MM.1S (cell line): ENCODE results near the gene TMCO1.

Experiments
- DNase-seq: peaks from one replicate; pipeline ENCODE4 v3.0.0-alpha.2; 2015
- H2AFZ ChIP-seq: fragments of 300-600 bp; sonication (generic); 2 replicates; pipeline ENCODE4 v1.6.0; 2016; ENCODE audit warnings: antibody characterized with exemption, low read length
- H3F3A ChIP-seq: fragments of 300-600 bp; sonication (generic); 2 replicates; pipeline ENCODE4 v1.6.1; 2016; ENCODE audit warnings: mild to moderate bottlenecking, antibody characterized with exemption, low read length, moderate library complexity, mixed read lengths; ENCODE audit not compliant: insufficient read depth
- H3K27ac ChIP-seq: fragments of 300-600 bp; sonication (generic); 2 replicates; pipeline ENCODE4 v1.5.1; 2016; ENCODE audit warnings: mild to moderate bottlenecking, low read length
- H3K27me3 ChIP-seq: fragments of 300-600 bp; sonication (generic); replicated peaks from 2 replicates; pipeline ENCODE4 v1.6.0; 2016; ENCODE audit warnings: low read length; ENCODE audit not compliant: insufficient read depth
- H3K36me3 ChIP-seq: fragments of 300-600 bp; sonication (generic); replicated peaks from 2 replicates; pipeline ENCODE4 v1.6.1; 2016; ENCODE audit warnings: mild to moderate bottlenecking, low read length, mixed read lengths; ENCODE audit not compliant: insufficient read depth
- H3K4me1 ChIP-seq: fragments of 300-600 bp; sonication (generic); 2 replicates; pipeline ENCODE4 v1.6.1; 2016; ENCODE audit warnings: low read length, mixed read lengths
- H3K4me2 ChIP-seq: fragments of 300-600 bp; sonication (generic); 2 replicates; pipeline ENCODE4 v1.6.0; 2016; ENCODE audit warnings: low read depth, low read length
- H3K4me3 ChIP-seq: fragments of 300-600 bp; sonication (generic); 2 replicates; pipeline ENCODE4 v1.5.1; 2016; ENCODE audit warnings: low read length, mixed read lengths
- H3K79me2 ChIP-seq: fragments of 300-600 bp; sonication (generic); 2 replicates; pipeline ENCODE4 v1.6.1; 2016; ENCODE audit warnings: mixed run types, low read length, mixed read lengths
- H3K9ac ChIP-seq: fragments of 300-600 bp; sonication (generic); 2 replicates; pipeline ENCODE4 v1.6.1; 2016; ENCODE audit warnings: low read length, mixed read lengths
- H3K9me2 ChIP-seq: fragments of 300-600 bp; sonication (generic); replicated peaks from 2 replicates; pipeline ENCODE4 v1.6.1; 2016; ENCODE audit warnings: mild to moderate bottlenecking, low read length, mixed read lengths; ENCODE audit not compliant: insufficient read depth
- H3K9me3 ChIP-seq: fragments of 300-600 bp; sonication (generic); replicated peaks from 2 replicates; pipeline ENCODE4 v1.6.1; 2016; ENCODE audit warnings: mild to moderate bottlenecking, low read length, mixed read lengths; ENCODE audit not compliant: insufficient read depth
- H4K20me1 ChIP-seq: fragments of 300-600 bp; sonication (generic); 2 replicates; pipeline ENCODE4 v1.6.1; 2016; ENCODE audit warnings: mild to moderate bottlenecking, low read length, moderate library complexity, mixed read lengths; ENCODE audit not compliant: insufficient read depth
- CTCF ChIP-seq: fragments of 300-600 bp; sonication (generic); IDR thresholded peaks from 2 replicates; pipeline ENCODE4 v1.5.1; 2016; ENCODE audit warnings: antibody characterized with exemption, low read length, mixed read lengths
- EZH2 ChIP-seq: fragments of 300-600 bp; sonication (generic); optimal IDR thresholded peaks from 2 replicates; pipeline ENCODE3; 2017; ENCODE audit warnings: low read depth, mild to moderate bottlenecking, antibody characterized with exemption, low read length, mixed read lengths
- EZH2phosphoT487 ChIP-seq: fragments of 300-600 bp; sonication (generic); IDR thresholded peaks from 2 replicates; pipeline ENCODE4 v1.6.1; 2018; ENCODE audit warnings: antibody characterized with exemption, low read length

The TMCO1 gene

GRCh38 chr1:165755393-165756010, 13.2 kb downstream of the TMCO1 start:
- peak; percentile 7 for DNase-seq
- H3K9ac ChIP-seq, result no peak overlapping the region
- H2AFZ ChIP-seq, result no peak overlapping the region
- H3K27me3 ChIP-seq, result no peaks in the 10 kb centered on the region
- peaks cover 3% of the 10 kb centered on the region for H3K36me3 ChIP-seq
- peak overlapping the region; percentile 11; the same call in 1 of the 2 replicates for H3K27ac ChIP-seq
- H3K4me2 ChIP-seq, result peak overlapping the region; percentile 90; the same call in 1 of the 2 replicates
- H3K4me1 ChIP-seq, result peaks cover 44% of the 10 kb centered on the region
- H3K9me3 ChIP-seq, result no peaks in the 10 kb centered on the region
- no peak for TF ChIP-seq CTCF
- no peak for TF ChIP-seq EZH2phosphoT487
- TF ChIP-seq EZH2, result no peak
- no peaks in the 10 kb centered on the region for H3K9me2 ChIP-seq
- H3F3A ChIP-seq, result peaks cover 30% of the 10 kb centered on the region
- H3K4me3 ChIP-seq, result no peak overlapping the region
- peaks cover 80% of the 10 kb centered on the region for H3K79me2 ChIP-seq
- no peaks in the 10 kb centered on the region for H4K20me1 ChIP-seq

GRCh38 chr1:165753934-165754333, 14.7 kb downstream of the TMCO1 start:
- Histone ChIP-seq H3K27me3 (no peaks in the 10 kb centered on the region), H3K9ac (peak overlapping the region; percentile 46; the same call in 1 of the 2 replicates), H3K27ac (peak overlapping the region; percentile 84), H3K4me1 (peaks cover 44% of the 10 kb centered on the region), H2AFZ (no peak overlapping the region), H3K79me2 (peaks cover 67% of the 10 kb centered on the region), H4K20me1 (no peaks in the 10 kb centered on the region), H3K9me2 (no peaks in the 10 kb centered on the region), H3K4me2 (peak overlapping the region; percentile 90), H3K4me3 (peak overlapping the region; percentile 30), H3K9me3 (no peaks in the 10 kb centered on the region), H3K36me3 (peaks cover 3% of the 10 kb centered on the region), H3F3A (peaks cover 30% of the 10 kb centered on the region)
- TF ChIP-seq EZH2 (no peak), EZH2phosphoT487 (no peak), CTCF (no peak)
- peak; percentile 98 for DNase-seq

GRCh38 chr1:165748550-165748949, 20.1 kb downstream of the TMCO1 start:
- Histone ChIP-seq H3K27ac (no peak overlapping the region), H3K9ac (no peak overlapping the region), H3F3A (peaks cover 8% of the 10 kb centered on the region), H3K9me3 (no peaks in the 10 kb centered on the region), H3K9me2 (no peaks in the 10 kb centered on the region), H3K36me3 (no peaks in the 10 kb centered on the region; the same call in none of the 2 replicates), H3K79me2 (peaks cover 42% of the 10 kb centered on the region), H2AFZ (no peak overlapping the region), H4K20me1 (no peaks in the 10 kb centered on the region), H3K4me3 (no peak overlapping the region), H3K4me1 (peaks cover 17% of the 10 kb centered on the region), H3K27me3 (no peaks in the 10 kb centered on the region), H3K4me2 (no peak overlapping the region)
- TF ChIP-seq CTCF, result no peak
- TF ChIP-seq EZH2phosphoT487, result no peak
- no peak for TF ChIP-seq EZH2
- no peak for DNase-seq
